ENCODE measurements around the gene TCF12.

The TCF12 gene

GRCh38 chr15:57245714-57246113 is 327.3 kb downstream of the TCF12 start:
- H3K4me3 ChIP-seq (ENCODE audit: low read depth, low read length): no peak overlapping the region
- in situ Hi-C loops (cut with HindIII; ENCODE audit: low sequenced_read_pairs): no loop called here
- DNase-seq (ENCODE audit: low read depth): no peak
- TF ChIP-seq CTCF (IDR thresholded peaks at IDR 0.05; ENCODE audit: low read depth, low read length, missing control alignments): no peak

GRCh38 chr15:57248074-57248473 is 329.6 kb downstream of the TCF12 start:
- TF ChIP-seq CTCF (IDR thresholded peaks at IDR 0.05; ENCODE audit: low read depth, low read length, missing control alignments): no peak
- no peak for DNase-seq (ENCODE audit: low read depth)
- in situ Hi-C loops (cut with HindIII; ENCODE audit: low sequenced_read_pairs): no loop called here
- H3K4me3 ChIP-seq (ENCODE audit: low read depth, low read length): no peak overlapping the region

- no peak for TF ChIP-seq CTCF (IDR thresholded peaks at IDR 0.05; ENCODE audit: low read depth, low read length, missing control alignments)
- H3K4me3 ChIP-seq (ENCODE audit: low read depth, low read length): no peak overlapping the region
- in situ Hi-C loops (cut with HindIII; ENCODE audit: low sequenced_read_pairs): no loop called here
- DNase-seq (ENCODE audit: low read depth): no peak
Measured at GRCh38 chr15:57251308-57251707, 332.9 kb downstream of the TCF12 start.

GRCh38 chr15:57251941-57252340 is 333.5 kb downstream of the TCF12 start:
- no peak overlapping the region for H3K4me3 ChIP-seq (ENCODE audit: low read depth, low read length)
- TF ChIP-seq CTCF (IDR thresholded peaks at IDR 0.05; ENCODE audit: low read depth, low read length, missing control alignments): no peak
- in situ Hi-C loops (cut with HindIII; ENCODE audit: low sequenced_read_pairs): no loop called here
- DNase-seq (ENCODE audit: low read depth): peak; percentile 74

- no peak overlapping the region for H3K4me3 ChIP-seq (ENCODE audit: low read depth, low read length)
- in situ Hi-C loops (cut with HindIII; ENCODE audit: low sequenced_read_pairs): no loop called here
- TF ChIP-seq CTCF (IDR thresholded peaks at IDR 0.05; ENCODE audit: low read depth, low read length, missing control alignments): no peak
- no peak for DNase-seq (ENCODE audit: low read depth)
Measured at GRCh38 chr15:57253082-57253481, 334.6 kb downstream of the TCF12 start.

- H3K4me3 ChIP-seq (ENCODE audit: low read depth, low read length): no peak overlapping the region
- TF ChIP-seq CTCF (IDR thresholded peaks at IDR 0.05; ENCODE audit: low read depth, low read length, missing control alignments): no peak
- in situ Hi-C loops (cut with HindIII; ENCODE audit: low sequenced_read_pairs): no loop called here
- DNase-seq (ENCODE audit: low read depth): no peak
Measured at GRCh38 chr15:57253500-57253899, 335.1 kb downstream of the TCF12 start.

All from astrocyte of the cerebellum (primary cell).